ENCODE results near the gene EXT2.
A peak's percentile ranks its signal among the peaks of the same experiment; 100 is the strongest.

The EXT2 gene

GRCh38 chr11:44275961-44276550, 180.6 kb downstream of the EXT2 start:
- H3K4me1 ChIP-seq (ENCODE audit: control insufficient read depth, insufficient read depth, low read length, unreplicated experiment) = no peaks in the 10 kb centered on the region
- no peak overlapping the region for H2AFZ ChIP-seq (ENCODE audit: low read length, unreplicated experiment)
- H3K27ac ChIP-seq (ENCODE audit: low read depth, low read length) = no peak overlapping the region
- no peaks in the 10 kb centered on the region for H3K79me2 ChIP-seq (ENCODE audit: control insufficient read depth, insufficient read depth, low read length, unreplicated experiment)
- H3K36me3 ChIP-seq (ENCODE audit: insufficient read depth, low read length) = no peaks in the 10 kb centered on the region
- no peaks in the 10 kb centered on the region for H3K27me3 ChIP-seq (ENCODE audit: insufficient read depth, low read length)
- H3K4me3 ChIP-seq (ENCODE audit: low read depth, low read length) = no peak overlapping the region

- Histone ChIP-seq H3K27me3 (ENCODE audit: insufficient read depth, low read length) (no peaks in the 10 kb centered on the region), H3K36me3 (ENCODE audit: insufficient read depth, low read length) (no peaks in the 10 kb centered on the region), H2AFZ (ENCODE audit: low read length, unreplicated experiment) (no peak overlapping the region), H3K27ac (ENCODE audit: low read depth, low read length) (no peak overlapping the region), H3K4me3 (ENCODE audit: low read depth, low read length) (no peak overlapping the region), H3K4me1 (ENCODE audit: control insufficient read depth, insufficient read depth, low read length, unreplicated experiment) (no peaks in the 10 kb centered on the region), H3K79me2 (ENCODE audit: control insufficient read depth, insufficient read depth, low read length, unreplicated experiment) (no peaks in the 10 kb centered on the region)
These were observed 182.0 kb downstream of the EXT2 start for GRCh38 chr11:44277196-44278090.

- no peaks in the 10 kb centered on the region for H3K27me3 ChIP-seq (ENCODE audit: insufficient read depth, low read length)
- H3K79me2 ChIP-seq (ENCODE audit: control insufficient read depth, insufficient read depth, low read length, unreplicated experiment) = no peaks in the 10 kb centered on the region
- no peak overlapping the region for H2AFZ ChIP-seq (ENCODE audit: low read length, unreplicated experiment)
- H3K27ac ChIP-seq (ENCODE audit: low read depth, low read length) = no peak overlapping the region
- no peak overlapping the region for H3K4me3 ChIP-seq (ENCODE audit: low read depth, low read length)
- no peaks in the 10 kb centered on the region for H3K36me3 ChIP-seq (ENCODE audit: insufficient read depth, low read length)
- H3K4me1 ChIP-seq (ENCODE audit: control insufficient read depth, insufficient read depth, low read length, unreplicated experiment) = no peaks in the 10 kb centered on the region
These were observed 184.0 kb downstream of the EXT2 start for GRCh38 chr11:44279483-44279882.

GRCh38 chr11:44280257-44280656, 184.8 kb downstream of the EXT2 start:
- Histone ChIP-seq H3K27me3 (ENCODE audit: insufficient read depth, low read length) (no peaks in the 10 kb centered on the region), H3K36me3 (ENCODE audit: insufficient read depth, low read length) (no peaks in the 10 kb centered on the region), H3K4me3 (ENCODE audit: low read depth, low read length) (no peak overlapping the region), H3K27ac (ENCODE audit: low read depth, low read length) (no peak overlapping the region), H3K79me2 (ENCODE audit: control insufficient read depth, insufficient read depth, low read length, unreplicated experiment) (no peaks in the 10 kb centered on the region), H2AFZ (ENCODE audit: low read length, unreplicated experiment) (no peak overlapping the region), H3K4me1 (ENCODE audit: control insufficient read depth, insufficient read depth, low read length, unreplicated experiment) (no peaks in the 10 kb centered on the region)

- Histone ChIP-seq H3K27me3 (ENCODE audit: insufficient read depth, low read length) (no peaks in the 10 kb centered on the region), H3K27ac (ENCODE audit: low read depth, low read length) (no peak overlapping the region), H3K79me2 (ENCODE audit: control insufficient read depth, insufficient read depth, low read length, unreplicated experiment) (no peaks in the 10 kb centered on the region), H3K4me1 (ENCODE audit: control insufficient read depth, insufficient read depth, low read length, unreplicated experiment) (no peaks in the 10 kb centered on the region), H2AFZ (ENCODE audit: low read length, unreplicated experiment) (no peak overlapping the region), H3K36me3 (ENCODE audit: insufficient read depth, low read length) (no peaks in the 10 kb centered on the region), H3K4me3 (ENCODE audit: low read depth, low read length) (no peak overlapping the region)
These were observed 185.7 kb downstream of the EXT2 start for GRCh38 chr11:44281151-44281550.

GRCh38 chr11:44282620-44283019, 187.1 kb downstream of the EXT2 start:
- Histone ChIP-seq H3K4me3 (ENCODE audit: low read depth, low read length) (no peak overlapping the region), H3K27ac (ENCODE audit: low read depth, low read length) (no peak overlapping the region), H3K27me3 (ENCODE audit: insufficient read depth, low read length) (no peaks in the 10 kb centered on the region), H3K36me3 (ENCODE audit: insufficient read depth, low read length) (no peaks in the 10 kb centered on the region), H2AFZ (ENCODE audit: low read length, unreplicated experiment) (no peak overlapping the region), H3K4me1 (ENCODE audit: control insufficient read depth, insufficient read depth, low read length, unreplicated experiment) (peaks cover 4% of the 10 kb centered on the region), H3K79me2 (ENCODE audit: control insufficient read depth, insufficient read depth, low read length, unreplicated experiment) (no peaks in the 10 kb centered on the region)

GRCh38 chr11:44285756-44286155, 190.3 kb downstream of the EXT2 start:
- H2AFZ ChIP-seq (ENCODE audit: low read length, unreplicated experiment) = peak overlapping the region; percentile 72

GRCh38 chr11:44286268-44286880, 190.9 kb downstream of the EXT2 start:
- H3K27ac ChIP-seq (ENCODE audit: low read depth, low read length) = no peak overlapping the region
- H3K27me3 ChIP-seq (ENCODE audit: insufficient read depth, low read length) = no peaks in the 10 kb centered on the region
- H2AFZ ChIP-seq (ENCODE audit: low read length, unreplicated experiment) = peak overlapping the region; percentile 72
- H3K36me3 ChIP-seq (ENCODE audit: insufficient read depth, low read length) = no peaks in the 10 kb centered on the region
- no peaks in the 10 kb centered on the region for H3K79me2 ChIP-seq (ENCODE audit: control insufficient read depth, insufficient read depth, low read length, unreplicated experiment)
- no peak overlapping the region for H3K4me3 ChIP-seq (ENCODE audit: low read depth, low read length)
- H3K4me1 ChIP-seq (ENCODE audit: control insufficient read depth, insufficient read depth, low read length, unreplicated experiment) = peaks cover 11% of the 10 kb centered on the region

More at GRCh38 chr11:44285756-44286155, 190.3 kb downstream of the EXT2 start:
- Histone ChIP-seq H3K36me3 (ENCODE audit: insufficient read depth, low read length) (no peaks in the 10 kb centered on the region), H3K79me2 (ENCODE audit: control insufficient read depth, insufficient read depth, low read length, unreplicated experiment) (no peaks in the 10 kb centered on the region), H3K4me3 (ENCODE audit: low read depth, low read length) (no peak overlapping the region), H3K27me3 (ENCODE audit: insufficient read depth, low read length) (no peaks in the 10 kb centered on the region), H3K4me1 (ENCODE audit: control insufficient read depth, insufficient read depth, low read length, unreplicated experiment) (peaks cover 11% of the 10 kb centered on the region), H3K27ac (ENCODE audit: low read depth, low read length) (no peak overlapping the region)

GRCh38 chr11:44286911-44287310, 191.4 kb downstream of the EXT2 start:
- Histone ChIP-seq H3K27me3 (ENCODE audit: insufficient read depth, low read length) (no peaks in the 10 kb centered on the region), H3K4me1 (ENCODE audit: control insufficient read depth, insufficient read depth, low read length, unreplicated experiment) (peaks cover 11% of the 10 kb centered on the region), H2AFZ (ENCODE audit: low read length, unreplicated experiment) (no peak overlapping the region), H3K79me2 (ENCODE audit: control insufficient read depth, insufficient read depth, low read length, unreplicated experiment) (no peaks in the 10 kb centered on the region), H3K36me3 (ENCODE audit: insufficient read depth, low read length) (no peaks in the 10 kb centered on the region), H3K4me3 (ENCODE audit: low read depth, low read length) (no peak overlapping the region), H3K27ac (ENCODE audit: low read depth, low read length) (no peak overlapping the region)

- peaks cover 11% of the 10 kb centered on the region for H3K4me1 ChIP-seq (ENCODE audit: control insufficient read depth, insufficient read depth, low read length, unreplicated experiment)
- H3K27ac ChIP-seq (ENCODE audit: low read depth, low read length) = no peak overlapping the region
- H3K79me2 ChIP-seq (ENCODE audit: control insufficient read depth, insufficient read depth, low read length, unreplicated experiment) = no peaks in the 10 kb centered on the region
- H3K4me3 ChIP-seq (ENCODE audit: low read depth, low read length) = no peak overlapping the region
- H3K36me3 ChIP-seq (ENCODE audit: insufficient read depth, low read length) = no peaks in the 10 kb centered on the region
- no peaks in the 10 kb centered on the region for H3K27me3 ChIP-seq (ENCODE audit: insufficient read depth, low read length)
- H2AFZ ChIP-seq (ENCODE audit: low read length, unreplicated experiment) = no peak overlapping the region
These were observed 192.7 kb downstream of the EXT2 start for GRCh38 chr11:44288133-44288526.

Data from ACC112 (cell line).